ENCODE results near the gene MISP. TPM values are rescaled to one million over a fixed set of nuclear protein-coding genes. Genes with fewer than 3 reads are reported as not detected.

The MISP gene
- total and polyA plus RNA-seq, 2 of the 8 experiments (the other 6 are each of a cell fraction or from before 2014, with no cell fraction given), result 0.43 to 0.45 TPM

DNA sequence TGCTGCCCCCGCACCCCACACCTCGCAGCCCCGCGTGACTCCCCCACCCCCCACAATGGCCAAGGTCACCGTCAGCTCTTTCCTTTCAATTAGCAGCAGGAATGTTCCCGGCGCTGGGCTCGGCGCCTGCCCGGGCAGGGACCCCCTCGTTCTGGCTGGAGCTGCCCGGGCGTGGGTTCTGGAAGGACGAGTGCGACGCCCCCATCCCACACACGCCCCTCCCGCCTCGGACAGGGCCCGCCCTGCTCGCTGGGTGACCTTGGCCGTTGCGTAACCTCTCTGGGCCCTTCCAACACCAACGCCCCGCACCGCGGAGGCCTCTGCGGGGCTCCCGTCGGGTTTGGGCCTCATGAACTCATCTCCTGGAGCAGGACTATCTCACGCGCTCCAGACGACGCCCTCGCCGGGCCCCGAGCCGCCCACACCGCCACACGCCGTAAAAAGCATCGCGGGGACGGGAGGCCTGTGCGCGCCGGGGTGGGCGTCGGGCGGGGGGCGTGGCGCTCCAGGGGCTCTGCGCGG lies 31.9 kb upstream of the MISP start:
- H4K91ac ChIP-seq (replicated peaks; ENCODE audit: insufficient read length, low read length), result no peak overlapping the region
- DNase-seq (ENCODE audit: low read depth in 1 of 2, low spot score in 2 of 2), result peak in 1 of 2 experiments; percentile 60
- no peak overlapping the region for H3K4me3 ChIP-seq (ENCODE audit: extremely low read depth in 1 of 4, insufficient read depth in 2 of 4, low read depth in 3 of 4, low read length in 4 of 4)
- no peak overlapping the region for H2BK120ac ChIP-seq (replicated peaks; ENCODE audit: low read depth, low read length)
- 79% methylated on average over 47 of the region's 54 CpGs; no CpG with 5 or more reads in 1 of the 2 experiments for WGBS, 2 experiments (ENCODE audit: extremely low coverage in 1 of 2, insufficient coverage in 1 of 2, insufficient read length in 1 of 2, insufficient replicate concordance in 2 of 2, low coverage in 1 of 2, low lambda C conversion rate in 2 of 2, missing lambda C conversion rate in 1 of 2)
- H3K14ac ChIP-seq (ENCODE audit: insufficient read length), result no peak overlapping the region
- H3K23ac ChIP-seq (ENCODE audit: insufficient read length), result no peak overlapping the region
- peaks cover 0 to 2% (median 0%) of the 10 kb centered on the region in 4 experiments; a peak in 2 of 7 replicates for H3K27me3 ChIP-seq (replicated peaks in 1 of 4; ENCODE audit: control insufficient read depth in 3 of 4, extremely low read depth in 1 of 4, insufficient read depth in 3 of 4, low read length in 3 of 4)
- H3K36me3 ChIP-seq (ENCODE audit: control insufficient read depth in 2 of 4, insufficient read depth in 4 of 4, low read length in 3 of 4), result no peaks in the 10 kb centered on the region
- TF ChIP-seq CEBPB (IDR thresholded peaks at IDR 0.05; ENCODE audit: low read depth, low read length), result peak; percentile 83
- TF ChIP-seq SIX5 (IDR thresholded peaks at IDR 0.05; ENCODE audit: low read depth, low read length), result no peak
- H3K27ac ChIP-seq (ENCODE audit: low read depth, low read length), result no peak overlapping the region
- H2BK12ac ChIP-seq (ENCODE audit: low read depth, low read length), result no peak overlapping the region
- no peaks in the 10 kb centered on the region; the same call in none of the 2 replicates for H3K79me1 ChIP-seq (ENCODE audit: low read depth, low read length)
- peaks cover 0 to 8% (median 5%) of the 10 kb centered on the region in 4 experiments; a peak in 4 of 7 replicates for H3K4me1 ChIP-seq (replicated peaks in 1 of 4; ENCODE audit: control insufficient read depth in 3 of 4, insufficient read depth in 4 of 4, low read length in 3 of 4)
- no peak overlapping the region for H3K4me2 ChIP-seq (ENCODE audit: insufficient read depth in 1 of 2, low read depth in 2 of 2, low read length in 2 of 2)
- no peak overlapping the region for H2AFZ ChIP-seq (ENCODE audit: low read length)
- peaks cover 4 to 6% of the 10 kb centered on the region in 2 experiments; a peak in 2 of 4 replicates for H3K9me3 ChIP-seq (ENCODE audit: insufficient read depth in 2 of 2, low read depth in 1 of 2, low read length in 1 of 2)
- H2AK5ac ChIP-seq (ENCODE audit: low read depth, low read length), result no peak overlapping the region
- no peaks in the 10 kb centered on the region for H3K79me2 ChIP-seq (ENCODE audit: control insufficient read depth in 1 of 2, insufficient read depth in 2 of 2, low read length in 2 of 2)
- peak overlapping the region; percentile 29 for H4K8ac ChIP-seq (ENCODE audit: extremely low read depth, insufficient read depth, low read length)
- ChIA-PET CTCF (ENCODE audit: partially characterized antibody) (interaction anchor here (0.9 to 1.5 kb wide), 3 partner anchors 11 to 199 kb away, joined by 3 to 4 read pairs (median 4); no protein-coding TSS in a partner anchor), POLR2A (ENCODE audit: partially characterized antibody) (interaction anchor here (0.8 kb wide), 1 partner anchor 11 kb away, joined by 4 read pairs; no protein-coding TSS in a partner anchor)
- no peak overlapping the region for H3K18ac ChIP-seq (ENCODE audit: extremely low read depth, low read length)
- FAIRE-seq, result no peak
- H3K9ac ChIP-seq (replicated peaks in 1 of 4; ENCODE audit: extremely low read depth in 1 of 4, low read depth in 3 of 4, low read length in 3 of 4), result no peak overlapping the region
- H2BK20ac ChIP-seq (ENCODE audit: low read length), result no peak overlapping the region
- no peak overlapping the region for H3K4ac ChIP-seq (replicated peaks; ENCODE audit: insufficient read length, low read depth, low read length)
- H2BK5ac ChIP-seq (ENCODE audit: low read depth, low read length), result no peak overlapping the region
- no peak overlapping the region for H4K5ac ChIP-seq (ENCODE audit: insufficient read length, low read depth, low read length)
- H3K23me2 ChIP-seq (ENCODE audit: low read depth, low read length), result no peaks in the 10 kb centered on the region
- H3K56ac ChIP-seq (replicated peaks; ENCODE audit: insufficient read length, low read depth, low read length), result no peak overlapping the region
- peaks cover 0 to 3% of the 10 kb centered on the region in 2 experiments for H4K20me1 ChIP-seq (replicated peaks in 1 of 2; ENCODE audit: control insufficient read depth in 1 of 2, insufficient read depth in 2 of 2, low read length in 2 of 2)
- no peak overlapping the region for H2BK15ac ChIP-seq (ENCODE audit: low read length)
